GM15510 (cell line): ENCODE data around the gene PPP4R2.

Source experiments
- POLR2A ChIP-seq: IDR thresholded peaks from 3 replicates; pipeline ENCODE4 v1.6.1; 2011; ENCODE audit warnings: borderline replicate concordance; ENCODE audit not compliant: insufficient read length; ENCODE audit errors: extremely low read depth

PPP4R2 gene

DNA sequence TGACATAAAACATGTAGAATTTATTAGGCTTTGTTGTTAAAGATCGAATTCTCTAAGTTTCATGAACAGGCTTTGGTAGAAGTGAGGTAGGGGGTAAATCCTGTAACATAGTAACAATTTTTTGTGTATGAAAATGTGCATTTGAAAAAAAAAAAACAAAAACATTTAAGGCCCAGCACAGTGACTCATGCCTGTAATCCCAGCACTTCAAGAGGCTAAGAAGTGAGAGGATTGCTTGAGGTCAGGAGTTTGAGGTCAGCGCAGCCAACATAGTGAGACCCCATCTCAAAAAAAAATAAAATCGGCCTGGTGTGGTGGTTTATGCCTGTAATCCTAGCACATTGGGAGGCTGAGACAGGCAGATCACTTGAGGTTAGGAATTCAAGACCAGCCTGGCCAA lies 26.8 kb upstream of the PPP4R2 start:
- no peak for TF ChIP-seq POLR2A

DNA sequence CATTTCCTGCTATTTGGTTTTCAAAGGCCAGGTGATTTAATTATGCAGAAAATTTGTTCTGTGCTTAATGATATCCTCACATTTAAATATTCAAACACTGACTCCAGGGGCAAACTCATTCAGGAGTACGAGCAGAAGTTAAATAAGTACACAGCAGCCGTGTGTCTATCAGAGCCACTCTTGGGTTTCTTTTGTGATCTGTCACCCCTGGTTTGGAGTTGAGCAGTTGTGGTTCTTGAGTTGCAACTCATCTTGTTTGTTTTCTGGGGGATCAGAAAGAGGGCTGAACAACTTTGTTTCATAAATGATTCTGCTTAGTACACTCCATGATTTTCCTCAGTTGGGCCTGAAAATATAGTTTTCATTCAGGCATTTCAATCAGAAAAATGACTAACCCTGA lies 25.7 kb upstream of the PPP4R2 start:
- TF ChIP-seq POLR2A: no peak

DNA sequence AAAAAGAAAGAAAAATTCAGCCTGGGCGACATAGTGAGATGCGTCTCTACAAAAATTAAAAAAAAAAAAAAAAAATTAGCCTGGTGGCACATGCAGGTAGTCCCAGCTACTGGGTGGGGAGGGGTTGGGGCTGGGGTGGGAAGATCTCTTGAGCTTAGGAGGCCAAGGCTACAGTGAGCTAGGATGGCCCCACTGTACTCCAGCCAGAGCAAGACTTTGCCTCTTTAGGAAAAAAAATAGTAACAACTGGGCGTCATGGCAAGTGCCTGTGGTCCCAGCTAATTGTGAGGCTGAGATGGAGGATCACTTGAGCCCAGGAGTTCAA lies 23.9 kb upstream of the PPP4R2 start:
- TF ChIP-seq POLR2A: no peak

DNA sequence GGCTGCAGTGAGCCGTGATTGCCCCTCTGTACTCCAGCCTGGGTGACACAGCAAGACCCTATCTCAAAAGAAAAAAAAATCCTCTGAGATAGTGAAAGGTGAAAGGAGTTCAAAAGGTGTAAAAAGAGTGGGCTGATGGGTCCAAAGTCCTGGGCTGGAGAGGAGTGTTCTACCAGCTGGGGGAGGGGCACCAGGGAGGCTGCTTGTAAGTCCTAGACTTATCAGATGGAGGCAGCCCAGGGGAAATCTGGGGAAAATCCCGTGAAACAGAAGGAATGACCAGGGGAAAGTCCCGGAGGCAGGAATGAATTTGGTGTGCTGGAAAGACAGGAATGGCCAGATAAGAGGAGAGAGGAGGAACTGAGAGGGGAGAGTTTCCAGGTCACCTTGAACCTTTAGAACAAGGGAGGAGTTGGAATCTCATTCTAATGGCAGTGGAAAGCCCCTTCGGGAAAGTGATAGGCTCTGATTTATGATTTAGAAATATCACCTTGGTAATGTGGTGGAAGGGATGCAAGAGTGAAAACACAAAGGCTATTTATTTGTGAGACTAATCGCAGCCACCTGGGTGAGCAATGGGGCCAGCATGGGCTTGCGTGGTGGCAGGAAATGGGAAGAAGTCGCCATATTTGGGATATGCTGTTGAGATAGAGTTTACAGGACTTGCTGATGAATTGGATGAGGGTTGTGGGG lies 23.4 kb upstream of the PPP4R2 start:
- no peak for TF ChIP-seq POLR2A

DNA sequence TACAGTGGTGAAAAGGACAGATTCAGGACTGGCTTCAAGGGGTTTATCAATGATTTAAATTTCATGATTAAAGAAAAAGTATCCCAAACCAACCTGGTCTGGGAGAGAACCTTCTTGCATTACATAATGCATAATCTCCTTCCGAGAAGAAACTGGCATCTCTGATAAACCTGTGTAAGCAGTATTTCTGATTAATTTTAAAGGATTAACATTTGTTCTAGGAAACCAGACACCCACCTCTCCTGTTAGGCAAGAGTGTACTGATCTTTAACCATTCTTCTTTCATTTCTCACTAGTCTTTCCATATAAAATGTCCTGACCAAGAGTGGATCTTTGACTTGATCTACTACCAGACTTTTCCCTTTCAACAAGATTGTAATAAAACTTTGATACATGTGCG lies 22.8 kb upstream of the PPP4R2 start:
- TF ChIP-seq POLR2A: no peak

DNA sequence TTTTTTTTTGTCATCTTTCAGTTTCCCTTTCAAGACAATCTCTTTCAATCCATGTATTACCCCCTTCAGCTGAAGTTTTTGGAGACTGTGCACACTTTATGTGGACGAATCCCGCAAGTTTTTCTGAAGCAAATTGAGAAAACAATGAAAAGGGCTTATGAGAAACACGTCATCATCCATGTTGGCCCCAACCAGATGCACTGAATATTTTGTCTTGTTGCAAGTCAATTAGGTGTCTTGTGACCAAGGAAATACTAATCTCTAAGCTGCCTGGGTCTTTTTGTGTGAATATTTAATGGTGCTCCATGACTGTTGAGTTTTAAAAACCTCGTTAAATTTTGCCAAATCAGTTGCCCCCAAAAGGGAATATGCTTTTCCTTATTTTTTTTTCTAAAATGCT lies 21.7 kb upstream of the PPP4R2 start:
- TF ChIP-seq POLR2A: no peak

DNA sequence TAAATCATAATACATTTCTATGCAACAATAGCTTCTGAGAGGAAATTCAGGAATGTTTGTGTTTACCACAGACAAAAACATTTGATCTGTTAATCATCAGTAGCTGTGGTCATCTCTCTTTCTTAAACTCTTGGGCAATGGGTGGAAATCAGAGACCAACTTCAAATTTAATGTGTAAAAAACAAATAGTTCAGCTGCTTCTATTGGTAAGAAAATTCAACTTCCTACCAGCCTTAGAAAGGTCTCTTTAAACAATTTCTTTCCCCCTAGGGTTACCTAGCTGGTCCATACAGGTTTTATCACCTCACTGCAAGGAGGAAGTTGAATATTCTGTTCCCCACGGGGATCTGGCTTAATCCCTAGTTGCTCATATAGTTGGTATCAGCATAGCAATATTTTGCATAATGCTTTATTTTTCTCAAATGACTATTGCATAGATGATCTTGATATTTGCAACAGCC lies 20.3 kb upstream of the PPP4R2 start:
- TF ChIP-seq POLR2A: no peak

DNA sequence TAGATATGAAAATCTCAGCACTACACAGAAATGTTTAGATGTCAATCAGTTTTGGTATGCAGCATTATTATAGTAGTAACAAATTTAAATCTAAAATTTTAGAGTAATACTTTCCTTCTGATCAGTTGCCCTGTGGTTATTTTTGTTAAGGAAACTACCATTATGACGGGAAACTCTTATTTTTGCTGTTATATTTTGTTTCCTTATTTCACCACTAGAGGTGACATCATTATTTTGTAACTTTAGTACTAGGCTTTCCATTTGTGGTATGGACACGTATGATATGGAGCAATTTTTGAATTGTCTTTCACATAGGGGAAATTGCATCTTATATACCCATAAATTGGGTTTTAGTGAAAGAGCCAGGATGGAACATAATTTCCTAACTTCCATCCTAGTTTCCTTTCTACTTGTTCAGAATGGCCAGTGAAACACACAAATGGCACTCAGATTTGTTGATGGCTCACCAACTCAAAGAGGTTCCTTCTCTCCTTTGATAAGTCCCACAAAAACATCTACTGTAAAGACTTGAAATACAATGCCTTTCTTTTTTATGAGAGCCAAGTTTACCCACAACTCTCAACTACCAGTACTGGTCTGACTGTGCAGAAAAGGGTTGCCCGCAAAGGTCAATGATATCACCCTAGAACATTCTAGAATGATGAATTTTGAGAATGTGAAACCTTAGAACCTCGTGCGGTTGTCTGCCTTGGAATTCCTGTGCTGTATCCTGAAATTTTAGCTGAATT lies 19.4 kb upstream of the PPP4R2 start:
- TF ChIP-seq POLR2A: no peak

DNA sequence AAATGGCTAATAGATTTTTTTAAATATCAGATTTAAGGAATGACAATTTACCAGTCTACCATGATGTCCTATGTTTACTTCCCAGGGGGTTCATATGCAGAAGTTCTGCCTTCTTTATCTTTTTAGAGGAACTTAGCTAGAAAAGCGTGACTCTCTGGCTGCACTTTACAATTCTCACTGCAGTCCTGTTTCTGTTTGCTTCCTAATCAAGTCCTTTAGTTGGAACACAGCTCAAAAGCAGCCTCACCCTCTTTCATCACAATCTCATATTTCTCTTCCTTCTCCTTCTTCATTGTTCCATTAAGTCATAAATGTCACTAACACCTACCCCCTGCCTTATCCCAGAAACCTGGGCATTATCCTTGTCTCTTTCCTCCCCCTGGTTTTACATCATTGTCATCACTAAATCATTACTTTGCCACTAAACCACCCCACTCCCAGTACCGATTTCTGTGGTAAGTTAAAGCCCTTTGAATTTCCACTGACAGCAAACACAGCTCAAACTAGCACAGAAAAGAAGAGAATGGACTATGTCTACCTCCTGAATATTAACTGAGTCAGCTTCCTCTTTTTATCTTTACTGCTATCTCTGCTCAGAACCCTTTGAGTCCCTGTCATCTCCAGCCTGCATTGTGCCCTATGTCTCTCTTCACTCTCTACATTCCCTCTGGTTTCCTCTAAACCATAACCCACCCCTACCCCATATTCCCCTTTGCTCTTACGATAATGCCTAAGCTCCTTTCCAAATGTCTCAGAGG lies 13.8 kb upstream of the PPP4R2 start:
- no peak for TF ChIP-seq POLR2A

DNA sequence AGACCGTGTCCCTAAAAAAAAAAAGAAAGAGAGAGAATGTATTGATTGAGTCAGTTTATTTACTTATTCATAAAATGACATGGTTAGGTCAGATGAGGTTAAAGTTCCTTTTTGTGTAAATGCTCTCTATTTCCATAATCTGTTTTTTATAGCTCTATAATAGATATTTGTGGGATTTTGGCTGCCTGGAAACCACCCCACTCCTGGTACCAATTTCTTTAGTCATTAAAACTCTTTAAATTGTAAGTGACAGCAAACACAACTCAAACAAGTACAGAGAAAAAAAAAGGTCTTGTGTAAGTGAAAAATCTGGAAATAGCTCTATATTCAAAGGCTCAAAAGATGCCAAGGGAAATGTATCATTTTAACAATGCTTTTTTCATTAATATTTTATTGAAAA lies 11.0 kb upstream of the PPP4R2 start:
- TF ChIP-seq POLR2A: no peak

DNA sequence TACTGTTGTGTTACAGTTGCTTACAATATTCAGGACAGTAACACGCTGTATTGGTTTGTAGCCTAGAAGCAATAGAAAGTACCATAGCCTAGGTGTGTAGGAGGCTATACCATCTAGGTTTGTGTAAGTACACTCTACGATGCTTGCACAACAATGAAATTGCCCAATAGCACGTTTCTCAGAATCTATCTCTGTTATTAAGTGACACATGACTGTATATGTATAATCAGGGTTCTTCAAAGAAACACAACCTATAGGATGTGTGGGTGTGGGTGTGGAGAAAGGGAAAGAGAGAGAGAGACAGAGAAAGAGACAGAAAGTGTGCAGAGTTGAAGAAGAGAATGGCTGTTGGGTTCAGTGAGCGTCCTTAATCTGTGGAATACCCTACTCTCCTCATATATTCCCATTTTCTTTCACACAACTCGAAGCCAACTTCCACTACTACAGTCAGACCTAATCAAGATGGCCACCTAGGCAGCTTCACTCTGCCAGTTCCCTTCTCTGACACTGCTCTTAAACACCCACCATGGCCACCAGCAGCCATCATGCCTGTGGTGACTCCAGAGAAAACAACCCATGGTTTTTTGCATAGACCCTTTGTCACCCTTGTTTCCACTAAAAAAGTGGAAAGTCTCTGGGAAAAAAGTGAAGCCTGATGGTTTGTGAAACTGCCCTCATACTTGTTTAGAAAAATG lies 5.8 kb upstream of the PPP4R2 start:
- TF ChIP-seq POLR2A: no peak

DNA sequence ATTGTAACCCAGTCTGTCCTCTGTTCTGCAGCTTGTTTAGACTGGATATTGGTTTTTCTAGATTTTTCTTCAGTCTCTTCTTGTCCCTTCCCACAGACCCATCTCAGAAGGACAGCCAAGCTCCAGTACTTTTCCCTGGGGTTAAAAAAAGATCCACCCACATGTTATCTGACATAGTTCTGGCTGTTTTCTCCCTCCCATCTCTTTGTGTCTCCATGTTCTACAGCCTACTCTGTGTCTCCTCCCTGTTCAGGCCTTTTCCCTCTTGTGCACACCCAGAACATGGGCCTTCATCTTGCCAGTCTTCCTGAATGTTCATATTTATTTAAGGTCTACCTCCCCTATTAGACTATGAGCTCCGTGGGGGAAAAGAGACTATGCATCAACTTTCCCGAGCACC lies 5.1 kb upstream of the PPP4R2 start:
- no peak for TF ChIP-seq POLR2A

DNA sequence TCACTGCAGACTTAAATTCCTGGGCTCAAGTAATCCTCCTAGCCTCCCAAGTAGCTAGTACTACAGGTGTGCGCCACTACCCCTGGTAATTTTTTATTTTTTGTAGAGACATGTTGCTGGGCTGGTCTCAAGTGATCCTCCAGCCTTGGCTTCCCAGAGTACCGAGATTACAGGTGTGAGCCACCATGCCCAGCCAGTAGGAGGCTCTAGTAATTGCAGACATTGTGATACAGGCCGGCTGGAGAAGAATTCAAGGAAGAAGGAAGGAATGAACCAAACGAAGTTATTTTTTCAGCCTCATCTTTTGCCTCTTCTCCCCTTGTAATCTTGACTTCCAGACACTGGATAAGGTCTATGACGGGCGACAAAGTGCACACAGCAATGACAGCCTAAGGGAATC lies 3.2 kb upstream of the PPP4R2 start:
- no peak for TF ChIP-seq POLR2A

DNA sequence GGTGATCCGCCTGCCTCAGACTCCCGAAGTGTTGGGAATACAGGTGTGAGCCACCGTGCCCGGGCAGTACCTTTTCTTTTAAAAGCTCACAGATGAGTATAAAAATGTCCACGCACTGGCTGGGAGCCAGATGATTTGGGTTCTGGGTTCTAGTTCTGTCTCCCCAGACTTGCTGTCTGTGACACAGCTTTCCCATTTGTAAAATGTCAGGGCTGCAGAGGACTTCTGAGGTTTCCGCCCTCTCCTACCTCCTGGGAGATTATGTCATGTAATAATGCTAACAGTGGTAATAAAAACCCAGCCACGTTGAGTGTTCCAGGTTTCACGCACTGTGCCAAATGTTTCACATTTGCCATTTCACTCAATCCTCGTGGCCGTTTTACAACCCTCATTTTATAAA lies 1.3 kb upstream of the PPP4R2 start:
- TF ChIP-seq POLR2A: no peak

DNA sequence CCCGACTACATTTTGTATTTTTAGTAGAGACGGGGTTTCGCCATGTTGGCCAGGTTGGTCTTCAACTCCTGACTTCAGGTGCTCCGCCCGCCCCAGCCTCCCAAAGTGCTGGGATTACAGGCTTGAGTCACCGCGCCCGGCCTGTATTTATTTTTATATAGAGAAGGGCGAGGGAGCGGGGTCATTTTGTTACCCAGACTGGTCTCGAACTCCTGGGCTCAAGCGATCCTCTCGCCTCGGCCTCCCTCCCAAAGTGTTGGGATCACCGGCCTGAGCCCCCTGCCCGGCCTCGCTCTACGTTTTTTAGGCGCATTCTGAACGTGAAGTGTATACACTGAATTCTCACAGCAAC lies 514 bp upstream of the PPP4R2 start:
- no peak for TF ChIP-seq POLR2A
